NCI-H146 treated with DMSO at 0.1 percent for 48 hours (cell line): ENCODE measurements around the gene FJX1.
"Not testable (repeated sequence)": the region's sequence is repeated elsewhere in the genome, so short reads cannot be mapped to it uniquely, and the experiment has no call there.

Source experiments
- DNase-seq: peaks from one replicate; lab custom pipeline; 2025; ENCODE audit not compliant: unreplicated experiment; lab: John Stamatoyannopoulos, UW

The FJX1 gene

GRCh38 chr11:35663408-35663702 lies 45.1 kb downstream of the FJX1 start:
- no peak for DNase-seq

DNA sequence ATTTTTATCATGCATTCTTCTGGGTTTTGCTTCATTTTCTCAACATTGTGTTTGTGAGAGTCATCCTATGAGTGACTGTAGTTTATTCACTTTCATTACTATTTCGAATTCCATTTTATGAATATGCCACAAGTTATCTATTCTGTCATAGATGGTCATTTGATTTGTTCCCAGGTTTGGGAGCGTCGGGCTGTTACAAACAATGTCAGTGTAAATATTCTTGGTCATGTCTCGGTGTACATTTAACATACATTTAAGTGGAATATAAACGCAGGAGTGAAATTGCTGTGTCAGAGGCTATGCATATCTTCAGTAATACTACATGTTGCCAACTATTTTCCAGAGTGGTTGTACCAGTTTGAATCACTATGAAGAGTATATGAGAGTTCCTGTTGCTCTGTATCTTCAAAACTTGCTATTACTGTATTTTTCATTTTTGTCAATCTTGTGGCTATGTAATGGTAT lies 46.7 kb downstream of the FJX1 start:
- no peak for DNase-seq

GRCh38 chr11:35667257-35667656 lies 49.0 kb downstream of the FJX1 start:
- DNase-seq: no peak

DNA sequence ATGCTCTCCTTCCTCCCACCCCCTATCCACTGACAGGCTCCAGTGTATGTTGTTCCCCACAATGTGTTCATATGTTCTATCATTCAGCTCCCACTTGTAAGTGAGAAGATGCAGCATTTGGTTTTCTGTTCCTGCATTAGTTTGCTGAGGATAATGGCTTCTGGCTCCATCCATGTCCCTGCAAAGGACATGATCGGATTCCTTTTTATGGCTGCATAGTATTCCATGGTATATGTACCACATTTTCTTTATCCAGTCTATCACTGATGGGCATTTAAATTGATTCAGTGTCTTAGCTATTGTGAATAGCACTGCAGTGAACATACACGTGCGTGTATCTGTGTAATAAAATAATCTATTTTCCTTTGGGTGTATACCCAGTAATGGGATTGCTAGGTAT lies 50.1 kb downstream of the FJX1 start:
- not testable (repeated sequence) for DNase-seq
